GM23338 (cell line): ENCODE results near the gene TBL1XR1. TPM values are rescaled to one million over a fixed set of nuclear protein-coding genes. Genes with fewer than 3 reads are reported as not detected.

Experiments
- ATAC-seq: fragments of 200-7000 bp; cut with Tn5 transposase; 3 replicates; pipeline ENCODE4 v1.9.1; 2020
- DNase-seq: peaks from one replicate; pipeline ENCODE4 v3.0.0-alpha.2; 2015; ENCODE audit warnings: low spot score
- H2AFZ ChIP-seq: fragments of 200-600 bp; sonication (generic); 2 replicates; pipeline ENCODE4 v1.8.0; 2016; ENCODE audit warnings: antibody characterized with exemption, mild to moderate bottlenecking, moderate library complexity
- H3F3A ChIP-seq: fragments of 200-600 bp; sonication (generic); replicated peaks from 2 replicates; pipeline ENCODE4 v1.8.0; 2017; ENCODE audit warnings: antibody characterized with exemption, mixed run types, low read depth
- H3K27ac ChIP-seq: fragments of 200-600 bp; sonication (generic); 2 replicates; pipeline ENCODE4 v1.6.1; 2016; ENCODE audit warnings: low read depth
- H3K27me3 ChIP-seq: fragments of 200-600 bp; sonication (generic); 2 replicates; pipeline ENCODE4 v1.8.0; 2016; ENCODE audit warnings: mild to moderate bottlenecking, mixed run types, moderate library complexity; ENCODE audit not compliant: insufficient read depth
- H3K36me3 ChIP-seq: fragments of 200-600 bp; sonication (generic); 2 replicates; pipeline ENCODE4 v1.8.0; 2016; ENCODE audit warnings: mild to moderate bottlenecking; ENCODE audit not compliant: insufficient read depth
- H3K4me1 ChIP-seq: fragments of 200-600 bp; sonication (generic); 2 replicates; pipeline ENCODE4 v1.8.0; 2016; ENCODE audit warnings: mild to moderate bottlenecking, moderate library complexity; ENCODE audit not compliant: insufficient read depth
- H3K4me2 ChIP-seq: fragments of 200-600 bp; sonication (generic); 2 replicates; pipeline ENCODE4 v1.7.1; 2017; ENCODE audit warnings: mixed run types
- H3K4me3 ChIP-seq: fragments of 200-600 bp; sonication (generic); 2 replicates; pipeline ENCODE4 v1.6.1; 2016; ENCODE audit warnings: mixed run types
- H3K79me2 ChIP-seq: fragments of 200-600 bp; sonication (generic); replicated peaks from 2 replicates; pipeline ENCODE4 v1.8.0; 2017; ENCODE audit warnings: mild to moderate bottlenecking; ENCODE audit not compliant: insufficient read depth
- H3K9me2 ChIP-seq: fragments of 200-600 bp; sonication (generic); 2 replicates; pipeline ENCODE4 v1.8.0; 2017; ENCODE audit not compliant: insufficient read depth
- H4K20me1 ChIP-seq: fragments of 200-600 bp; sonication (generic); replicated peaks from 2 replicates; pipeline ENCODE4 v1.8.0; 2017; ENCODE audit warnings: mild to moderate bottlenecking; ENCODE audit not compliant: insufficient read depth
- H3K27ac Mint-ChIP-seq: 2 replicates; pipeline ENCODE4 v1.8.0; 2020; ENCODE audit warnings: inconsistent platforms, mild to moderate bottlenecking, moderate library complexity, mixed read lengths
- H3K27me3 Mint-ChIP-seq: 3 replicates; pipeline ENCODE4 v1.8.0; 2022; ENCODE audit warnings: low read depth, mild to moderate bottlenecking, moderate library complexity, mixed read lengths, inconsistent platforms; ENCODE audit not compliant: insufficient read depth, poor library complexity
- H3K36me3 Mint-ChIP-seq: 3 replicates; pipeline ENCODE4 v1.8.0; 2021; ENCODE audit warnings: low read depth, mild to moderate bottlenecking, inconsistent platforms, moderate library complexity, mixed read lengths
- H3K4me1 Mint-ChIP-seq: 3 replicates; pipeline ENCODE4 v1.8.0; 2020; ENCODE audit warnings: mild to moderate bottlenecking, inconsistent platforms, mixed read lengths
- H3K4me3 Mint-ChIP-seq: 3 replicates; pipeline ENCODE4 v1.8.0; 2021; ENCODE audit warnings: moderate library complexity, mild to moderate bottlenecking, inconsistent platforms, mixed read lengths
- H3K9me3 Mint-ChIP-seq: 3 replicates; pipeline ENCODE4 v1.8.0; 2020; ENCODE audit warnings: moderate library complexity, mild to moderate bottlenecking, inconsistent platforms, mixed read lengths
- CREB1 ChIP-seq: fragments of 250-450 bp; sonication (Bioruptor Pico); IDR thresholded peaks from 2 replicates; pipeline ENCODE4 v1.5.0; 2020; ENCODE audit warnings: low read depth, mild to moderate bottlenecking, moderate library complexity
- EZH2phosphoT487 ChIP-seq: fragments of 200-600 bp; sonication (generic); IDR thresholded peaks from one replicate; pipeline ENCODE4 v1.8.1; 2018; ENCODE audit warnings: antibody characterized with exemption; ENCODE audit not compliant: unreplicated experiment
- JUNB ChIP-seq: IDR thresholded peaks from one replicate; pipeline ENCODE4 v1.6.1; 2016; ENCODE audit warnings: antibody characterized with exemption; ENCODE audit not compliant: unreplicated experiment
- POLR2AphosphoS5 ChIP-seq: IDR thresholded peaks from 2 replicates; pipeline ENCODE4 v1.6.1; 2016; ENCODE audit warnings: antibody characterized with exemption, low read depth
- STAT1 ChIP-seq: IDR thresholded peaks from one replicate; pipeline ENCODE4 v1.6.1; 2016; ENCODE audit warnings: antibody characterized with exemption; ENCODE audit not compliant: unreplicated experiment
- ZNF331 ChIP-seq: fragments of 250-450 bp; sonication (Bioruptor Pico); IDR thresholded peaks from 2 replicates; pipeline ENCODE4 v1.5.0; 2020; ENCODE audit warnings: low read depth, mild to moderate bottlenecking, moderate library complexity
- polyA plus RNA-seq: library from polyadenylated mRNA; unstranded; fragments of >200 nt; fragmentation: Nextera tagmentation; extraction: Ambion mirVana; gene quantifications from 2 replicates; pipeline ENCODE4 v1.2.1, GENCODE V29; 2016
- total RNA-seq: library from RNA; depleted of rRNA; stranded (reverse); fragments of >200 nt; shearing (Covaris generic); gene quantifications from 2 replicates; pipeline ENCODE4 v1.2.3, GENCODE V29; 2014
- TF ChIP-seq, protein P1 (sequence below): fragments of 250-450 bp; sonication (Bioruptor Pico); IDR thresholded peaks from 2 replicates; pipeline ENCODE4 v1.5.0; 2020; ENCODE audit warnings: mild to moderate bottlenecking, moderate library complexity

TBL1XR1 gene
- total and polyA plus RNA-seq, 2 experiments from 2014 or later: 49.6 to 122 TPM

GRCh38 chr3:177245250-177245649 is 48.0 kb upstream of the TBL1XR1 start:
- no peak overlapping the region for H3K4me3 Mint-ChIP-seq

More at GRCh38 chr3:177245250-177245649, 48.0 kb upstream of the TBL1XR1 start:
- DNase-seq (no peak), ATAC-seq (no peak)
- H3K36me3 ChIP-seq: no peaks in the 10 kb centered on the region
- H3K27me3 ChIP-seq: no peaks in the 10 kb centered on the region
- H4K20me1 ChIP-seq: no peaks in the 10 kb centered on the region
- H3K4me3 ChIP-seq: no peak overlapping the region
- H3K9me2 ChIP-seq: no peaks in the 10 kb centered on the region
- H3F3A ChIP-seq: no peaks in the 10 kb centered on the region
- Mint-ChIP-seq H3K4me1 (peaks cover 4% of the 10 kb centered on the region), H3K9me3 (peaks cover 2% of the 10 kb centered on the region; the same call in 1 of the 3 replicates), H3K27ac (no peak overlapping the region), H3K36me3 (no peaks in the 10 kb centered on the region; the same call in 2 of the 3 replicates), H3K27me3 (no peaks in the 10 kb centered on the region)
- H3K27ac ChIP-seq: no peak overlapping the region
- no peak overlapping the region for H3K4me2 ChIP-seq
- H3K4me1 ChIP-seq: 0 out of 2 replicates have a peak, but pooled peaks cover 4% of the 10 kb centered on the region
- no peak overlapping the region for H2AFZ ChIP-seq
- TF ChIP-seq CREB1 (CRISPR knock-in tag) (no peak), EZH2phosphoT487 (no peak), POLR2AphosphoS5 (no peak), STAT1 (no peak), JUNB (no peak), ZNF331 (CRISPR knock-in tag) (no peak)
- TF ChIP-seq, protein P1, sequence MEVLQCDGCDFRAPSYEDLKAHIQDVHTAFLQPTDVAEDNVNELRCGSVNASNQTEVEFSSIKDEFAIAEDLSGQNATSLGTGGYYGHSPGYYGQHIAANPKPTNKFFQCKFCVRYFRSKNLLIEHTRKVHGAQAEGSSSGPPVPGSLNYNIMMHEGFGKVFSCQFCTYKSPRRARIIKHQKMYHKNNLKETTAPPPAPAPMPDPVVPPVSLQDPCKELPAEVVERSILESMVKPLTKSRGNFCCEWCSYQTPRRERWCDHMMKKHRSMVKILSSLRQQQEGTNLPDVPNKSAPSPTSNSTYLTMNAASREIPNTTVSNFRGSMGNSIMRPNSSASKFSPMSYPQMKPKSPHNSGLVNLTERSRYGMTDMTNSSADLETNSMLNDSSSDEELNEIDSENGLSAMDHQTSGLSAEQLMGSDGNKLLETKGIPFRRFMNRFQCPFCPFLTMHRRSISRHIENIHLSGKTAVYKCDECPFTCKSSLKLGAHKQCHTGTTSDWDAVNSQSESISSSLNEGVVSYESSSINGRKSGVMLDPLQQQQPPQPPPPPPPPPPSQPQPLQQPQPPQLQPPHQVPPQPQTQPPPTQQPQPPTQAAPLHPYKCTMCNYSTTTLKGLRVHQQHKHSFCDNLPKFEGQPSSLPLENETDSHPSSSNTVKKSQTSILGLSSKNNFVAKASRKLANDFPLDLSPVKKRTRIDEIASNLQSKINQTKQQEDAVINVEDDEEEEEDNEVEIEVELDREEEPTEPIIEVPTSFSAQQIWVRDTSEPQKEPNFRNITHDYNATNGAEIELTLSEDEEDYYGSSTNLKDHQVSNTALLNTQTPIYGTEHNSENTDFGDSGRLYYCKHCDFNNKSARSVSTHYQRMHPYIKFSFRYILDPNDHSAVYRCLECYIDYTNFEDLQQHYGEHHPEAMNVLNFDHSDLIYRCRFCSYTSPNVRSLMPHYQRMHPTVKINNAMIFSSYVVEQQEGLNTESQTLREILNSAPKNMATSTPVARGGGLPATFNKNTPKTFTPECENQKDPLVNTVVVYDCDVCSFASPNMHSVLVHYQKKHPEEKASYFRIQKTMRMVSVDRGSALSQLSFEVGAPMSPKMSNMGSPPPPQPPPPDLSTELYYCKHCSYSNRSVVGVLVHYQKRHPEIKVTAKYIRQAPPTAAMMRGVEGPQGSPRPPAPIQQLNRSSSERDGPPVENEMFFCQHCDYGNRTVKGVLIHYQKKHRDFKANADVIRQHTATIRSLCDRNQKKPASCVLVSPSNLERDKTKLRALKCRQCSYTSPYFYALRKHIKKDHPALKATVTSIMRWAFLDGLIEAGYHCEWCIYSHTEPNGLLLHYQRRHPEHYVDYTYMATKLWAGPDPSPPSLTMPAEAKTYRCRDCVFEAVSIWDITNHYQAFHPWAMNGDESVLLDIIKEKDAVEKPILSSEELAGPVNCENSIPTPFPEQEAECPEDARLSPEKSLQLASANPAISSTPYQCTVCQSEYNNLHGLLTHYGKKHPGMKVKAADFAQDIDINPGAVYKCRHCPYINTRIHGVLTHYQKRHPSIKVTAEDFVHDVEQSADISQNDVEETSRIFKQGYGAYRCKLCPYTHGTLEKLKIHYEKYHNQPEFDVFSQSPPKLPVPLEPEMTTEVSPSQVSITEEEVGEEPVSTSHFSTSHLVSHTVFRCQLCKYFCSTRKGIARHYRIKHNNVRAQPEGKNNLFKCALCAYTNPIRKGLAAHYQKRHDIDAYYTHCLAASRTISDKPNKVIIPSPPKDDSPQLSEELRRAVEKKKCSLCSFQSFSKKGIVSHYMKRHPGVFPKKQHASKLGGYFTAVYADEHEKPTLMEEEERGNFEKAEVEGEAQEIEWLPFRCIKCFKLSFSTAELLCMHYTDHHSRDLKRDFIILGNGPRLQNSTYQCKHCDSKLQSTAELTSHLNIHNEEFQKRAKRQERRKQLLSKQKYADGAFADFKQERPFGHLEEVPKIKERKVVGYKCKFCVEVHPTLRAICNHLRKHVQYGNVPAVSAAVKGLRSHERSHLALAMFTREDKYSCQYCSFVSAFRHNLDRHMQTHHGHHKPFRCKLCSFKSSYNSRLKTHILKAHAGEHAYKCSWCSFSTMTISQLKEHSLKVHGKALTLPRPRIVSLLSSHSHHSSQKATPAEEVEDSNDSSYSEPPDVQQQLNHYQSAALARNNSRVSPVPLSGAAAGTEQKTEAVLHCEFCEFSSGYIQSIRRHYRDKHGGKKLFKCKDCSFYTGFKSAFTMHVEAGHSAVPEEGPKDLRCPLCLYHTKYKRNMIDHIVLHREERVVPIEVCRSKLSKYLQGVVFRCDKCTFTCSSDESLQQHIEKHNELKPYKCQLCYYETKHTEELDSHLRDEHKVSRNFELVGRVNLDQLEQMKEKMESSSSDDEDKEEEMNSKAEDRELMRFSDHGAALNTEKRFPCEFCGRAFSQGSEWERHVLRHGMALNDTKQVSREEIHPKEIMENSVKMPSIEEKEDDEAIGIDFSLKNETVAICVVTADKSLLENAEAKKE (CRISPR knock-in tag): no peak
- no peaks in the 10 kb centered on the region for H3K79me2 ChIP-seq
